ENCODE data around the gene C1orf159. TPM values are rescaled to one million over a fixed set of nuclear protein-coding genes. Genes with fewer than 3 reads are reported as not detected.

C1orf159 gene
- total and polyA plus RNA-seq, 2 of the 8 experiments (the other 6 are each of a cell fraction or from before 2014, with no cell fraction given): 10.0 to 10.9 TPM

GRCh38 chr1:1132956-1133750 lies 17.3 kb upstream of the C1orf159 start:
- peaks cover 2% of the 10 kb centered on the region; the same call in 1 of the 2 replicates for H3K23me2 ChIP-seq (ENCODE audit: low read depth, low read length)
- no peak overlapping the region for H3K4ac ChIP-seq (replicated peaks; ENCODE audit: insufficient read length, low read depth, low read length)
- H3K9me3 ChIP-seq (ENCODE audit: insufficient read depth in 2 of 2, low read depth in 1 of 2, low read length in 1 of 2): no peaks in the 10 kb centered on the region
- WGBS, 2 experiments (ENCODE audit: extremely low coverage in 1 of 2, insufficient coverage in 1 of 2, insufficient read length in 1 of 2, insufficient replicate concordance in 2 of 2, low coverage in 1 of 2, low lambda C conversion rate in 2 of 2, missing lambda C conversion rate in 1 of 2): 87% methylated on average over 24 of the region's 32 CpGs; no CpG with 5 or more reads in 1 of the 2 experiments
- H3K79me2 ChIP-seq (ENCODE audit: control insufficient read depth in 1 of 2, insufficient read depth in 2 of 2, low read length in 2 of 2): no peaks in the 10 kb centered on the region
- H2AK5ac ChIP-seq (ENCODE audit: low read depth, low read length): no peak overlapping the region
- FAIRE-seq: no peak
- H3K56ac ChIP-seq (replicated peaks; ENCODE audit: insufficient read length, low read depth, low read length): no peak overlapping the region
- no peak overlapping the region for H3K23ac ChIP-seq (ENCODE audit: insufficient read length)
- no peak overlapping the region for H2AFZ ChIP-seq (ENCODE audit: low read length)
- 0 out of 2 replicates have a peak overlapping the region, but pooled peaks have one; percentile 31 for H2BK15ac ChIP-seq (ENCODE audit: low read length)
- no peak overlapping the region for H3K9ac ChIP-seq (replicated peaks in 1 of 4; ENCODE audit: extremely low read depth in 1 of 4, low read depth in 3 of 4, low read length in 3 of 4)
- H2BK120ac ChIP-seq (replicated peaks; ENCODE audit: low read depth, low read length): no peak overlapping the region
- peaks cover 0 to 19% (median 7%) of the 10 kb centered on the region in 4 experiments; a peak in 5 of 7 replicates for H3K4me1 ChIP-seq (replicated peaks in 1 of 4; ENCODE audit: control insufficient read depth in 3 of 4, insufficient read depth in 4 of 4, low read length in 3 of 4)
- peaks cover 0 to 7% (median 3%) of the 10 kb centered on the region in 4 experiments; a peak in 2 of 7 replicates for H3K27me3 ChIP-seq (replicated peaks in 1 of 4; ENCODE audit: control insufficient read depth in 3 of 4, extremely low read depth in 1 of 4, insufficient read depth in 3 of 4, low read length in 3 of 4)
- H3K4me2 ChIP-seq (ENCODE audit: insufficient read depth in 1 of 2, low read depth in 2 of 2, low read length in 2 of 2): no peak overlapping the region
- DNase-seq (ENCODE audit: low read depth in 1 of 2, low spot score in 2 of 2): no peak
- ChIA-PET POLR2A (ENCODE audit: partially characterized antibody) (interaction anchor here (1.0 to 1.5 kb wide), 2 partner anchors 29 to 119 kb away, joined by 3 read pairs; partner anchors contain the start of gene ISG15), CTCF (ENCODE audit: partially characterized antibody) (interaction anchor here (0.6 to 1.6 kb wide), 5 partner anchors 9 to 131 kb away, joined by 3 to 8 read pairs (median 3); partner anchors contain the start of gene TTLL10)
- no peak overlapping the region for H2BK12ac ChIP-seq (ENCODE audit: low read depth, low read length)
- H4K8ac ChIP-seq (ENCODE audit: extremely low read depth, insufficient read depth, low read length): peak overlapping the region; percentile 14; the same call in 1 of the 2 replicates
- no peak overlapping the region for H2BK20ac ChIP-seq (ENCODE audit: low read length)
- H3K79me1 ChIP-seq (ENCODE audit: low read depth, low read length): no peaks in the 10 kb centered on the region
- H2BK5ac ChIP-seq (ENCODE audit: low read depth, low read length): no peak overlapping the region
- H3K27ac ChIP-seq (ENCODE audit: low read depth, low read length): no peak overlapping the region
- no peaks in the 10 kb centered on the region for H4K20me1 ChIP-seq (replicated peaks in 1 of 2; ENCODE audit: control insufficient read depth in 1 of 2, insufficient read depth in 2 of 2, low read length in 2 of 2)
- no peak overlapping the region for H4K91ac ChIP-seq (replicated peaks; ENCODE audit: insufficient read length, low read length)
- no peaks in the 10 kb centered on the region for H3K36me3 ChIP-seq (ENCODE audit: control insufficient read depth in 2 of 4, insufficient read depth in 4 of 4, low read length in 3 of 4)
- no peak overlapping the region for H4K5ac ChIP-seq (ENCODE audit: insufficient read length, low read depth, low read length)
- no peak overlapping the region for H3K14ac ChIP-seq (ENCODE audit: insufficient read length)
- H3K18ac ChIP-seq (ENCODE audit: extremely low read depth, low read length): no peak overlapping the region; the same call in 1 of the 2 replicates
- H3K4me3 ChIP-seq (ENCODE audit: extremely low read depth in 1 of 4, insufficient read depth in 2 of 4, low read depth in 3 of 4, low read length in 4 of 4): no peak overlapping the region
- TF ChIP-seq, protein P1, sequence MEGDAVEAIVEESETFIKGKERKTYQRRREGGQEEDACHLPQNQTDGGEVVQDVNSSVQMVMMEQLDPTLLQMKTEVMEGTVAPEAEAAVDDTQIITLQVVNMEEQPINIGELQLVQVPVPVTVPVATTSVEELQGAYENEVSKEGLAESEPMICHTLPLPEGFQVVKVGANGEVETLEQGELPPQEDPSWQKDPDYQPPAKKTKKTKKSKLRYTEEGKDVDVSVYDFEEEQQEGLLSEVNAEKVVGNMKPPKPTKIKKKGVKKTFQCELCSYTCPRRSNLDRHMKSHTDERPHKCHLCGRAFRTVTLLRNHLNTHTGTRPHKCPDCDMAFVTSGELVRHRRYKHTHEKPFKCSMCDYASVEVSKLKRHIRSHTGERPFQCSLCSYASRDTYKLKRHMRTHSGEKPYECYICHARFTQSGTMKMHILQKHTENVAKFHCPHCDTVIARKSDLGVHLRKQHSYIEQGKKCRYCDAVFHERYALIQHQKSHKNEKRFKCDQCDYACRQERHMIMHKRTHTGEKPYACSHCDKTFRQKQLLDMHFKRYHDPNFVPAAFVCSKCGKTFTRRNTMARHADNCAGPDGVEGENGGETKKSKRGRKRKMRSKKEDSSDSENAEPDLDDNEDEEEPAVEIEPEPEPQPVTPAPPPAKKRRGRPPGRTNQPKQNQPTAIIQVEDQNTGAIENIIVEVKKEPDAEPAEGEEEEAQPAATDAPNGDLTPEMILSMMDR (IDR thresholded peaks at IDR 0.05; ENCODE audit: control extremely low read depth in 1 of 3, insufficient read depth in 1 of 3, low read depth in 1 of 3, low read length in 3 of 3): peak in 1 of 3 experiments; percentile 18; a peak in 1 of 4 replicates
- no peak for TF ChIP-seq BCL11A (IDR thresholded peaks at IDR 0.05; ENCODE audit: low read depth in 2 of 2, low read length in 2 of 2)

Data from H1 (cell line).